Adrenal gland (tissue), 12 donors: ENCODE measurements around the gene SLC25A42. TPM values are rescaled to one million over a fixed set of nuclear protein-coding genes. Genes with fewer than 3 reads are reported as not detected.

Experiments used
- DNase-seq, 7 donors: peaks; one replicate each; pipeline ENCODE4 v3.0.0-alpha.2; 2019 to 2020
- H3K27ac ChIP-seq, 5 donors: fragments of 200-600 bp; sonication (generic) in 4 of 5; 1 replicate in 3 of 5; 2 replicates in 2 of 5; pipeline versions ENCODE4 v1.5.1 to v1.8.0; 2016 to 2020; ENCODE audit warnings: mild to moderate bottlenecking in 1 of 5
- H3K27me3 ChIP-seq: fragments of 200-600 bp; 2 replicates; pipeline ENCODE4 v1.8.0; 2021
- H3K36me3 ChIP-seq, 2 donors: fragments of 200-600 bp; replicated peaks in 1 of 2; 1 replicate in 1 of 2; 2 replicates in 1 of 2; pipeline versions ENCODE4 v1.5.1 to v1.8.0; 2018 to 2022
- H3K4me1 ChIP-seq, 2 donors: fragments of 200-600 bp; replicated peaks in 1 of 2; 1 replicate in 1 of 2; 2 replicates in 1 of 2; pipeline versions ENCODE4 v1.5.1 to v1.8.0; 2018 to 2021
- H3K4me3 ChIP-seq, 4 donors: fragments of 200-600 bp; sonication (generic) in 3 of 4; one replicate each; pipeline ENCODE4 v1.5.1; 2016 to 2018
- H3K9me3 ChIP-seq, 3 donors: fragments of 200-600 bp; sonication (generic) in 1 of 3; replicated peaks in 1 of 3; 1 replicate in 2 of 3; 2 replicates in 1 of 3; pipeline versions ENCODE4 v1.5.1 to v1.8.0; 2016 to 2021
- CTCF ChIP-seq, 6 experiments: fragments of 450-650 bp in 4 of 6; fragments of 200-600 bp in 2 of 6; sonication (generic) in 1 of 6; IDR thresholded peaks; 1 replicate in 5 of 6; 2 replicates in 1 of 6; pipeline versions ENCODE4 v1.5.1 to v1.8.0; 2016 to 2021; ENCODE audit warnings: antibody characterized with exemption in 6 of 6, mild to moderate bottlenecking in 2 of 6, moderate library complexity in 1 of 6
- POLR2A ChIP-seq, 2 donors: fragments of 450-650 bp; IDR thresholded peaks; one replicate each; pipeline ENCODE4 v1.6.1; 2017; ENCODE audit warnings: antibody characterized with exemption in 2 of 2, mild to moderate bottlenecking in 2 of 2, moderate library complexity in 1 of 2
- WGBS, 4 donors: extraction: QIAGEN DNeasy Blood & Tissue Kit in 2 of 4; methylation state at CpG; one replicate each; pipeline versions ENCODE4 v1.1.5 to v1.1.7; 2013 to 2017; 5-methylcytosine and 5-hydroxymethylcytosine counted together
- intact Hi-C, 2 donors: fragments of 100-400 bp; cut with DNase I; formaldehyde crosslinking; loops; one replicate each; pipeline versions ENCODE4 v1.14.1 to v1.15.0; 2022 to 2023
- polyA plus RNA-seq, 3 donors: library from polyadenylated mRNA; stranded (reverse); fragments of 200-250 nt in 2 of 3; fragments of 350-450 nt in 1 of 3; fragmentation: Illumina TruSeq in 1 of 3; extraction: RNeasy Lipid Tissue Mini Kit (QIAGEN cat#74804) in 1 of 3; gene quantifications; one replicate each; pipeline ENCODE4 v1.2.3, GENCODE V29; 2013 to 2014
- total RNA-seq, 9 donors: library from RNA; depleted of rRNA in 4 of 9; stranded (reverse); fragments of >200 nt in 4 of 9; fragments of 120-200 nt in 1 of 9; fragmentation: NEBNext Ultra II Directional in 1 of 9; extraction: Animal tissue kit (Norgen Biotek cat#: 25700) in 1 of 9; gene quantifications; one replicate each; pipeline versions ENCODE4 v1.1.0 to v1.2.4, GENCODE V29; 2013 to 2023
- donor health status: healthy with polysubstance abuse.
- donor health status: Bipolar disorder and iron deficiency.
- donor health status: DM: yes; HTN: yes; CAD: no.
- donor health status: DM: no; HTN: no; CAD: no.
- donor health status: DM: no; HTN: no; CAD: no.
- donor health status: DM: yes; HTN: yes; CAD: no.

SLC25A42 gene
- total and polyA plus RNA-seq, 12 donors, result 5.7 to 14.3 (median 11.4) TPM

- H3K36me3 ChIP-seq, result peaks cover 0 to 18% of the 10 kb centered on the region in 2 donors
- no peaks in the 10 kb centered on the region for H3K9me3 ChIP-seq
- WGBS, 4 donors, result 86 to 97% (median 90%) methylated on average over 4 to 6 of the region's 6 CpGs
- H3K4me1 ChIP-seq, result peaks cover 0 to 5% of the 10 kb centered on the region in 2 donors
- H3K4me3 ChIP-seq, result no peak overlapping the region
- intact Hi-C loops, result no loop called here
- DNase-seq, result no peak
- no peaks in the 10 kb centered on the region for H3K27me3 ChIP-seq
- no peak overlapping the region for H3K27ac ChIP-seq
- TF ChIP-seq CTCF (IDR thresholded peaks at IDR 0.05) (no peak), POLR2A (IDR thresholded peaks at IDR 0.05) (no peak)
Observed at GRCh38 chr19:19043881-19044280, 19.9 kb upstream of the SLC25A42 start.

DNA sequence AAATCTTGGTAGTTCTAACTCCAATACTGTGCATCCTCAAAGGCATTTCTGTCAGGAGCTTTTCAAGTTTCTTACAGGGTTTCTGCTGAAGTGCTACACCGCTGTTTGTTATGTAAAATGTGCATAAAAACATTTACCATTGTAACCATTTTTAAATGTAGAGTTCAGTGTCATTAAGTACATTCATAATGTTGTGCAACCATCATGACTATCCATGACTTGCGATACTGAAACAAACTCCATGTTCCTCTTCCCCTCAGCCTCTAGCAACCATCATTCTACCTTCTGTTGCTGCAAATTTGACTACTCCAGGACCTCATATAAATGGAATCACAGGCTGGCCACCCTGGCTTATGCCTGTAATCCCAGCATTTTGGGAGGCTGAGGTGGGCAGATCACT is 14.4 kb upstream of the SLC25A42 start:
- H3K27me3 ChIP-seq, result no peaks in the 10 kb centered on the region
- no peak overlapping the region for H3K4me3 ChIP-seq
- no peaks in the 10 kb centered on the region for H3K9me3 ChIP-seq
- DNase-seq, result no peak
- WGBS, 4 donors, result 88 to 95% (median 93%) methylated on average over 2 of the region's 2 CpGs
- no peaks in the 10 kb centered on the region for H3K4me1 ChIP-seq
- H3K36me3 ChIP-seq, result peaks cover 0 to 34% of the 10 kb centered on the region in 2 donors
- intact Hi-C loops, result no loop called here
- TF ChIP-seq CTCF (IDR thresholded peaks at IDR 0.05), result no peak
- TF ChIP-seq POLR2A (IDR thresholded peaks at IDR 0.05), result no peak
- H3K27ac ChIP-seq, result no peak overlapping the region

DNA sequence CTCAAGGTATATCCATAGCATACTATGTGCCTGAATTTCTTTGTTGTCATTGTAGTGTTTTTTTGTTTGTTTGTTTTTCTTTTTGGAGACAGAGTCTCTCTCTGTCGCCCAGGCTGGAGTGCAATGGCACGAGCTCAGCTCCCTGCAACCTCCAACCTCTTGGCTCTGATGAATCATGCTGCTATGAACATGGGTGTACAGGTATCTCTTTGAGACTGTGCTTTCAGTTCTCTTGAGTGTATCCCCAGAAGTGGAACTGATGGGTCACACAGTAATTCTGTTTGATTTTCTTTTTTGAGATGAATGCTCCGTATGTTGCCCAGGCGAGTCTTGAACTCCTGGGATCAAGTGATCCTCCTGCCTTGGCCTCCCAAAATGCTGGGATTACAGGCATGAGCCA is 13.7 kb upstream of the SLC25A42 start:
- Histone ChIP-seq H3K27me3 (no peaks in the 10 kb centered on the region), H3K4me1 (no peaks in the 10 kb centered on the region), H3K9me3 (no peaks in the 10 kb centered on the region), H3K27ac (no peak overlapping the region), H3K36me3 (peaks cover 0 to 35% of the 10 kb centered on the region in 2 donors), H3K4me3 (no peak overlapping the region)
- TF ChIP-seq CTCF (IDR thresholded peaks at IDR 0.05) (no peak), POLR2A (IDR thresholded peaks at IDR 0.05) (no peak)
- WGBS, 4 donors, result 90 to 97% (median 93%) methylated on average over 4 of the region's 4 CpGs
- DNase-seq, result no peak
- intact Hi-C loops, result loop anchor here (5.0 to 10.0 kb wide), 3 partner anchors 62 to 95 kb away; no protein-coding TSS in a partner anchor

GRCh38 chr19:19050731-19051130 is 13.1 kb upstream of the SLC25A42 start:
- no peaks in the 10 kb centered on the region for H3K27me3 ChIP-seq
- intact Hi-C loops, result loop anchor here (5.0 to 10.0 kb wide), 3 partner anchors 62 to 94 kb away; no protein-coding TSS in a partner anchor
- H3K9me3 ChIP-seq, result no peaks in the 10 kb centered on the region
- H3K4me3 ChIP-seq, result no peak overlapping the region
- H3K4me1 ChIP-seq, result no peaks in the 10 kb centered on the region
- H3K36me3 ChIP-seq, result peaks cover 0 to 40% of the 10 kb centered on the region in 2 donors
- DNase-seq, result no peak
- 93 to 97% (median 95%) methylated on average over 2 of the region's 2 CpGs for WGBS, 4 donors
- H3K27ac ChIP-seq, result no peak overlapping the region
- no peak for TF ChIP-seq CTCF (IDR thresholded peaks at IDR 0.05)
- TF ChIP-seq POLR2A (IDR thresholded peaks at IDR 0.05), result no peak
